ENCODE data around the gene KRT74.

Gene KRT74

DNA sequence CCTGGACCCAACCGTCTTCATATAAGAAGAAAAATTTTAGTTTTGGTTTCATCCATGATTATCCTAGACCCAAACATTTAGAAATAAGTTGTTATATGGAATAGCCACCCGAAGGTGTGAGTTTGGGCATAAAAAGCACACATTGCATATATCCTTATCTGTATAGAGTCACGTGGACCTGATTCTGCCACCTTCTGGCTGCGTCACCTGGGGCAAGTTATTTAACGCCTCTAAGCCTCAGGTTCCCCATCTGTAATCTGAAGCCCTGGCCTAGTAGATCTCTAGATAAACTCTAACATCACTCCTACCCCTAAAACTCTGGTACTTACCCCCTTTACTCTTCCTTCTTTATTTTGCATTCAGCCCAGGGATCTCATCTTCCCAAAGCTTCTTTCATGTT lies 39.2 kb downstream of the KRT74 start:
- no peak for DNase-seq

GRCh38 chr12:52533686-52534470 lies 39.8 kb downstream of the KRT74 start:
- no peak for DNase-seq

DNA sequence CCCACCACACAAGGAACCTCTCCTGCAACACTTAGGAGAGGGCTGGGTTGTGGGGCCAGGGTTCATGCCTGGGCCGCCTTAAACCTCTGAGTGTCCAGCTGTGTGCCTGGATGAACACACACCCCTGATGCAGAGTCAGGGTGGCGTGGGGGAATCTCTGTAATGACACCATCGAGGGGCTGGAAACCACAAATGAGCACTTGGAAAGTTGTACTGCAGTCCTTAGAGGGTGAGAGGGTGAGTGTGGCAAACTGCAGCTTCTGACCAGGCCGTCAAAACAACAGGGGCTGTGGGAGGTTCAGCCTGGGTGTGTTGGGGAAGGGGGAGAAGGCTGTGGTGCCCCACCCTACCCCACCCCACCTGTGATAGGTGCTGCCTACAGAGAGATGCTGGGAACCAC lies 41.0 kb downstream of the KRT74 start:
- no peak for DNase-seq

DNA sequence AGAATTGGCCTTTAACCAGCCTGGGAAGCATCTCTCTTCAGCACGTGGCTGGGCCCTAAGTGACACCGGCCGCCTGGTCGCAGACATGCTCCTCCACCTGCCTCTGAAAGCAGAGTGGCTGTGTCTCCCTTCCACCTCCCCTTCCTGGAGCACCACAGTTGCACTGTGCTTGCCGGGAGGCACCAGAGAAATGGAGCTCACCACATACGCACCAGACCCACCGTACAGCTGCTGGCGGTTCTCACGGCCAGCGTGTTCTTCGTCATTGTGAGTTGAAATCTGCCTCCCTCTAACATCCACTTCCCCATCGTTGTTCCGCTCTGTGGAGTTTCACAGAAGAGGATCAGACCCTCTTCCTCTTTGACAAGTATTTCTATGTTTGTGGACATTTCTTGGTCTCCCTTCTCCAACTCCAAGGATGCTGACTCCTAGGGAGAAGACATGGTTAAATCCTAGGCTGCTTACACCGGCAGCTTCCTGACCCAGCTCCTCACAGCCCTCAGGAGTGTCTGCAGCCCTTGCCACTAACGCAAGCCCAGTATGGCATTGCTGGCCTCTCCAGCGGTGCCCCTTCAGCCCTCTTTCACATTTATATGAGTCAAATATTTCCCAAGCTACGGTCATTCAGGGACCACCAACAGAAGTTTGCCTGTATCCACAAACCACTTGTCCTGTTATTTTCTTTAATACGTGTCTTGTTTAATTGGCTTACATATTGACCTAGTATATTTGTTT lies 41.9 kb downstream of the KRT74 start:
- no peak for DNase-seq

GRCh38 chr12:52530905-52531304 lies 42.7 kb downstream of the KRT74 start:
- DNase-seq = no peak

GRCh38 chr12:52530366-52530765 lies 43.3 kb downstream of the KRT74 start:
- DNase-seq = no peak

GRCh38 chr12:52529846-52530245 lies 43.8 kb downstream of the KRT74 start:
- DNase-seq = no peak

DNA sequence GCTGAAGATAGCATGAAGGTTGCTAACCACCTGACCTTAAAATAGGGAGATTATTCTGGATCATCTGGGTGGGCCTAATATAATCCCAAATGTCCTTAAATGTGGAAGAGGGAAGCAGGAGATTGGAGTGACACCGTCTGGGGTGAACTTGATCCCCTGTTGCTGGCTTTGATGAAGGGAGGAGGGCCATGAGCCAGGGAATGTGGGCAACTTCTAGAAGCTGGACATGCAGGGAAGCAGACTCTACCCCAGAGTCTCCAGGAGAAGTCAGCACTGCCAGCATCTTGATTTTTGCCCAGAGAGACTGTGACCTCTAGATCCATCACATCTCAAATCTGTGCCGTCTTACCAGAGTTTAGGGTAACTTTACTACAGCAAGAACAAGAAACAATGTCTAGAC lies 44.2 kb downstream of the KRT74 start:
- no peak for DNase-seq

- no peak for DNase-seq
Measured at GRCh38 chr12:52528641-52529143, 45.0 kb downstream of the KRT74 start.

- no peak for DNase-seq
Measured at GRCh38 chr12:52527121-52527800, 46.4 kb downstream of the KRT74 start.

DNA sequence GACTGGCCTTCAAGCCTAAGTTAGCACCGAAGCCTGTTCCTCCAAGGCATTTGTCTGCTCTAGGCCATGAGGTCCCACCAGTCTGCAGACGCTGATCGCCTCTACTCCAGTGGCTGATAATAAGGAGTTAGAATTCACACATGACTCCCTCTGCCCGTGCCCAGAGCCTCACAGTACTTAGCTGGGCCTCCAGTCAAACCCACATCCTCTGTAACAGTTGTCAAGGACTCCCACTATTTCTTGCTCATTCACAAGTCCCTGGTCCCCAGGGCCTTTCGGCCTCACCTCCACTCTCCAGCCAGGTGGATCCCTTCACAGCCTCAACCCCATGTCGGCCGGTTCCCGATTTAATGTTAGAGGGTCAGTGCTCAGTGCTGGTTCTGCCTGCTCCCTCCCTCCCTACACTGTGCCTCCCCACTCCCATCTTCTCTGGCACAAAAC lies 47.1 kb downstream of the KRT74 start:
- no peak for DNase-seq

GRCh38 chr12:52525661-52526499 lies 47.8 kb downstream of the KRT74 start:
- no peak for DNase-seq

DNA sequence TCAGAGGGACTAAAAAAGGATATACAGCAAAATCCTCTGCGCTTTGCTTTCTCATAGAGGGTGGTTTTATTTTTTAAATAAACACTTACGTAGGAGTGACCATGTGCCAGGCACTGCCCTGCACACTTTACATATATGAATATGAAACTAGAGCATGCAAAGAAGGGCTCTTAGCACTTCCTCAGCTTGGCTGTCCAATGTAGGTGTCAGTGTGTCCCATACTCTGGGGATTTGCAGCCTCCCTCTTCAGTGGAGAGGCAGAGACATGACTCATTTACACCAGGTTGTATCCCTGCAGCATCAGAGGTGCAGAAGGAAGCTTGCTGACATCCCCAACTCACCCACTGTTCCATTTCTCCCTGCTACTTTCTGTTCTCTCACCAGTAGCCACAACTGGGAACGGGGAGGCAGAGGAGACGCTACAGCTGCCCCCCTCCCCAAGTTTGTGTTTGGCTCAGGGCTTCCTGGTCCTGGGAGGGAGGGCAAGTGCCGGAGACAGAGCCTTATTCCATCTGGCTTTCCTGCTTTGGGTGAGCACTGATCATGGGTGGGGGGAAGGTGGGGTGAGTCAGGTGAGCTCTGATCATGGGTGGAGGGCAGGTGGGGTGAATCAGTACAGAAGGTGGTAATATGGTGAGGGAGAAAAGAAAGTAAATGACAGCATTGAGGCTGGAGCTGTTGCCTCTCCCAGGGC lies 48.6 kb downstream of the KRT74 start:
- DNase-seq = no peak

DNA sequence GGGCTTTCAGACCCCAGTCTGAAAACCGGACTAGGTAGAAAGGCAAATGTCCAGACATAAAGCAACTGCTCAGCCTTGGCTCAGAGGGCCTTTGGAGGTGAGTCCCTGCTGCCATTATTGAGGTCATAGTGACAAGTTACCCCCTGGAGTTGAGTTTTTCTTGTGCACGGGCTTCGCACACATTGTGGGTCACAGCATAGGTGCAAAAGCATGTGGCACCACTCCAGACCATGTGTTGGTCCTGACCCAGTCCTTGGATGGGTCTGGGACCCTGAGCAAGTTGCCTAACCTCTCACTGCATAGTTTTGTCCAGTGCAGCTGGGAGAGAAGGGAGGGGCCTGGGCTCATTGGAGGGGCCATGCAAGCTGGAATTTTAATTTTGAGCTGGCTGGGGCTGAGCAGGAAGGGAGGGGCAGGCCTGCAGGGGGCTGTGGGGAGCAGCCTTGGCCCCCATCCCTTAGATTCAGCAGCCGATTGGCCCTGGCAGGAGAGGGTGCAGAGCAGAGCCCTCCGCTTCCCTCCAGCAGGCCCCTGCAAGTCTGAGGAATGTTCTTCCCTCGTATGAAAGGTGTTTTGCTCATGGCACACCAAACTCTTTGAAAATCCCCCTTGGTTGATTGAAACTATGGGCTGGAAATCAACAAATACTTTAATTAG lies 49.3 kb downstream of the KRT74 start:
- DNase-seq = no peak

DNA sequence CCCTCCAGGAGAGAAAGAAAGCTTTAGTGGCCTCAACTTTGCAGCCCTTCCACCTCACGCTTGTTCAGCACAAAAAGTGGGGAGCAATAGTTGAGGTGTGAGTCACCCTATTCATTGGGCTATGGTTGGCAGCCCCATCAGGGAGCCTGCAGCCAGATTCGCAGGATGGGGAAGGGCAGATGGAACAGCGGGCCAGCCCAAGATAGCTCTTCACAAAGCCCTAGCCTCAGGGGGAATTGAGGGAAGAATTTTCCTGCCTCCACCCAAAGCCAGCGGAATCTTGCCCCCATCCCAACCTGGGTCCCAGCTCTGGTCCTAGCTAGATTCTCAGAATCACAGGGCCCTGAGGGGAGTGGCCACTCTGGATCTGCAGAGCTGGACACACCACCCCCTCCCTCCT lies 49.8 kb downstream of the KRT74 start:
- no peak for DNase-seq

GRCh38 chr12:52522346-52523011 lies 51.2 kb downstream of the KRT74 start:
- DNase-seq = no peak

- DNase-seq = no peak
Measured at GRCh38 chr12:52521568-52522266, 51.9 kb downstream of the KRT74 start.

DNA sequence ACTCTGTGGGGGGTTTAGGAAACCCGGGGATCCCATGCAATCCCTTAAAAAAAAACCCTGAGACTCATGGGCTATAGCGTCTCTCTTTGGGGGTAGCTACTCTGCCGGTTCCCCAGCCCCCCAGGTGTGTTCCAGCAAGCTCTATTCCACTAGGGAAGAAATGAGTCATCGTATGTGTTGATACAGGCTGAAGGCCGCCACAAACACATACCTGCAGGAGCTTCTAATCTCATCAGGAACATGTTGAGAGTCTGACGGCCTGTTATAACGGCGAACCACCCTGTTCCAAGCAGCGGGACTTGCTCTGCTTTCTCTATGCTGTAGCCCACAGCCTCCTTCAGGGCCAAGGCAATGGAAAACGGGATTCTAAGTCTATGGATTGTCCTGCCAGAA lies 52.5 kb downstream of the KRT74 start:
- DNase-seq = no peak

- no peak for DNase-seq
Measured at GRCh38 chr12:52519826-52520662, 53.6 kb downstream of the KRT74 start, which contains the start of gene KRT5. TSS of gene KRT5 (minus strand) at chr12:52520394. CDS start at chr12:52520296, 98 bp downstream.

All from hematopoietic multipotent progenitor cell treated with erythropoietin and hydrocortisone succinate and interleukin-3 and kit ligand, for 8 days (in vitro differentiated cells).